ENCODE measurements around the gene THY1. TPM values are rescaled to one million over a fixed set of nuclear protein-coding genes. Genes with fewer than 3 reads are reported as not detected.

Gene THY1
- total RNA-seq, 2 experiments from 2014 or later, result not detected

GRCh38 chr11:119414321-119414720, 8.7 kb downstream of the THY1 start:
- no TSS peak for BruUV-seq (replicated peaks)
- POLR2A ChIA-PET, result interaction anchor here (0.7 kb wide), 1 partner anchor 18 kb away, joined by 3 read pairs; no protein-coding TSS in a partner anchor
- H3K4me2 ChIP-seq (ENCODE audit: low read length), result no peak overlapping the region
- H4K20me1 ChIP-seq (ENCODE audit: insufficient read depth, low read length), result no peaks in the 10 kb centered on the region
- no peak overlapping the region for H3K4me3 ChIP-seq (ENCODE audit: low read depth, low read length, poor library complexity, severe bottlenecking)
- DNase-seq (ENCODE audit: low spot score), result no peak
- no peaks in the 10 kb centered on the region for H3K9me3 ChIP-seq (ENCODE audit: low read length)
- TF ChIP-seq EZH2phosphoT487 (IDR thresholded peaks at IDR 0.05; ENCODE audit: borderline replicate concordance, low read depth, low read length) (no peak), CTCF (conservative IDR thresholded peaks at IDR 0.05; ENCODE audit: low read length) (no peak)
- H3K79me2 ChIP-seq (ENCODE audit: insufficient read depth, low read depth, low read length), result no peaks in the 10 kb centered on the region
- no peaks in the 10 kb centered on the region for H3K4me1 ChIP-seq (ENCODE audit: insufficient read depth, low read length, poor library complexity, severe bottlenecking)
- peaks cover 5% of the 10 kb centered on the region; the same call in 1 of the 2 replicates for H3K36me3 ChIP-seq (ENCODE audit: insufficient read depth, low read length)
- CTCF ChIA-PET (ENCODE audit: unreplicated experiment), result no interaction called here
- intact Hi-C loops (cut with micrococcal nuclease; ENCODE audit: unreplicated experiment), result no loop called here
- no peak overlapping the region for H3K27ac ChIP-seq (ENCODE audit: low read depth, low read length, poor library complexity, severe bottlenecking)
- H2AFZ ChIP-seq (ENCODE audit: low read length), result no peak overlapping the region
- H3K9me2 ChIP-seq (ENCODE audit: insufficient read depth, low read length), result no peaks in the 10 kb centered on the region

- H4K20me1 ChIP-seq (ENCODE audit: insufficient read depth, low read length), result no peaks in the 10 kb centered on the region
- peaks cover 5% of the 10 kb centered on the region; the same call in 1 of the 2 replicates for H3K36me3 ChIP-seq (ENCODE audit: insufficient read depth, low read length)
- TF ChIP-seq EZH2phosphoT487 (IDR thresholded peaks at IDR 0.05; ENCODE audit: borderline replicate concordance, low read depth, low read length) (no peak), CTCF (conservative IDR thresholded peaks at IDR 0.05; ENCODE audit: low read length) (no peak)
- ChIA-PET CTCF (ENCODE audit: unreplicated experiment) (no interaction called here), POLR2A (no interaction called here)
- DNase-seq (ENCODE audit: low spot score), result no peak
- H3K27ac ChIP-seq (ENCODE audit: low read depth, low read length, poor library complexity, severe bottlenecking), result no peak overlapping the region
- H3K79me2 ChIP-seq (ENCODE audit: insufficient read depth, low read depth, low read length), result no peaks in the 10 kb centered on the region
- BruUV-seq (replicated peaks), result no TSS peak
- no peak overlapping the region for H3K4me3 ChIP-seq (ENCODE audit: low read depth, low read length, poor library complexity, severe bottlenecking)
- intact Hi-C loops (cut with micrococcal nuclease; ENCODE audit: unreplicated experiment), result no loop called here
- no peak overlapping the region for H2AFZ ChIP-seq (ENCODE audit: low read length)
- no peaks in the 10 kb centered on the region for H3K4me1 ChIP-seq (ENCODE audit: insufficient read depth, low read length, poor library complexity, severe bottlenecking)
- H3K4me2 ChIP-seq (ENCODE audit: low read length), result no peak overlapping the region
- H3K9me2 ChIP-seq (ENCODE audit: insufficient read depth, low read length), result no peaks in the 10 kb centered on the region
- H3K9me3 ChIP-seq (ENCODE audit: low read length), result no peaks in the 10 kb centered on the region
Observed at GRCh38 chr11:119412072-119412471, 10.9 kb downstream of the THY1 start.

- no peaks in the 10 kb centered on the region for H3K9me3 ChIP-seq (ENCODE audit: low read length)
- intact Hi-C loops (cut with micrococcal nuclease; ENCODE audit: unreplicated experiment), result no loop called here
- no peak overlapping the region for H3K27ac ChIP-seq (ENCODE audit: low read depth, low read length, poor library complexity, severe bottlenecking)
- H3K4me1 ChIP-seq (ENCODE audit: insufficient read depth, low read length, poor library complexity, severe bottlenecking), result peaks cover 4% of the 10 kb centered on the region
- no peaks in the 10 kb centered on the region for H3K79me2 ChIP-seq (ENCODE audit: insufficient read depth, low read depth, low read length)
- no peak overlapping the region for H3K4me3 ChIP-seq (ENCODE audit: low read depth, low read length, poor library complexity, severe bottlenecking)
- no TSS peak for BruUV-seq (replicated peaks)
- CTCF ChIA-PET (ENCODE audit: unreplicated experiment), result no interaction called here
- POLR2A ChIA-PET, result interaction anchor here (0.6 to 0.7 kb wide), 2 partner anchors 103 to 410 kb away, joined by 3 read pairs; no protein-coding TSS in a partner anchor
- TF ChIP-seq CTCF (conservative IDR thresholded peaks at IDR 0.05; ENCODE audit: low read length), result no peak
- TF ChIP-seq EZH2phosphoT487 (IDR thresholded peaks at IDR 0.05; ENCODE audit: borderline replicate concordance, low read depth, low read length), result no peak
- peaks cover 5% of the 10 kb centered on the region; the same call in 1 of the 2 replicates for H3K36me3 ChIP-seq (ENCODE audit: insufficient read depth, low read length)
- H3K4me2 ChIP-seq (ENCODE audit: low read length), result no peak overlapping the region
- no peaks in the 10 kb centered on the region for H4K20me1 ChIP-seq (ENCODE audit: insufficient read depth, low read length)
- no peaks in the 10 kb centered on the region for H3K9me2 ChIP-seq (ENCODE audit: insufficient read depth, low read length)
- no peak for DNase-seq (ENCODE audit: low spot score)
- no peak overlapping the region for H2AFZ ChIP-seq (ENCODE audit: low read length)
Observed at GRCh38 chr11:119410501-119410900, 12.5 kb downstream of the THY1 start.

All from OCI-LY7 (cell line).